Purkinje cell (primary cell): Measurements from ENCODE around the gene NRDE2. TPM values are rescaled to one million over a fixed set of nuclear protein-coding genes. Genes with fewer than 3 reads are reported as not detected.

Experiments used
- polyA plus RNA-seq: library from polyadenylated mRNA; unstranded; fragments of >200 nt; fragmentation: Nextera tagmentation; gene quantifications from 2 replicates; pipeline ENCODE4 v1.2.1, GENCODE V29; 2014

The NRDE2 gene
- polyA plus RNA-seq = 20.1 and 42.0 TPM in 2 replicates

GRCh38 chr14:90331497-90332270 is at the start of gene NRDE2:
Gene NRDE2 (minus strand): TSS chr14:90331941. CDS start chr14:90331904, 37 bp downstream.

GRCh38 chr14:90256354-90257131 is 75.2 kb downstream of the NRDE2 start, which contains the start of gene PSMC1:
Gene PSMC1 (plus strand): TSS chr14:90256553. CDS start chr14:90256598, 45 bp downstream.

Other genes with a start within 250 kb of the NRDE2 start
- 204 and 265 TPM in 2 replicates for gene PSMC1, start 75.4 kb downstream of the NRDE2 start, polyA plus RNA-seq
- gene CALM1, start 65.1 kb upstream of the NRDE2 start, polyA plus RNA-seq = 3,405 and 3,453 TPM in 2 replicates